Measurements from ENCODE around the gene USP3. TPM values are rescaled to one million over a fixed set of nuclear protein-coding genes. Genes with fewer than 3 reads are reported as not detected.
A peak's percentile ranks its signal among the peaks of the same experiment; 100 is the strongest.

Gene USP3
- total and polyA plus RNA-seq, 9 of the 15 experiments (the other 6 are each of a cell fraction or from before 2014, with no cell fraction given): 17.3 to 54.3 (median 34.8) TPM

GRCh38 chr15:63506537-63507035 lies 2.2 kb downstream of the USP3 start (continued):
- TF ChIP-seq NFATC3 (IDR thresholded peaks at IDR 0.05): no peak
- TF ChIP-seq ZNF347 (CRISPR knock-in tag; IDR thresholded peaks at IDR 0.05; ENCODE audit: low read depth): no peak
- no peak for TF ChIP-seq RFX1 (IDR thresholded peaks at IDR 0.05)
- TF ChIP-seq HBP1 (CRISPR knock-in tag; IDR thresholded peaks at IDR 0.05): no peak
- TF ChIP-seq ZFPM2 (CRISPR knock-in tag; IDR thresholded peaks at IDR 0.05): no peak
- no peak for TF ChIP-seq ERF (CRISPR knock-in tag; IDR thresholded peaks at IDR 0.05)
- no peak for TF ChIP-seq ZNF511 (CRISPR knock-in tag; IDR thresholded peaks at IDR 0.05)
- TF ChIP-seq ZC3H11A (IDR thresholded peaks at IDR 0.05; ENCODE audit: low read depth, low read length): no peak
- TF ChIP-seq RUNX1 (IDR thresholded peaks at IDR 0.05; ENCODE audit: low read depth): no peak
- TF ChIP-seq RBM25 (IDR thresholded peaks at IDR 0.05; ENCODE audit: low read depth, low read length, severe bottlenecking): no peak
- TF ChIP-seq RCOR1 (IDR thresholded peaks at IDR 0.05; ENCODE audit: borderline replicate concordance in 1 of 2, low read depth in 2 of 2, low read length in 2 of 2): no peak
- no peak for TF ChIP-seq ESRRB (CRISPR knock-in tag; IDR thresholded peaks at IDR 0.05; ENCODE audit: borderline replicate concordance)
- TF ChIP-seq HES1 (IDR thresholded peaks at IDR 0.05; ENCODE audit: low read depth): no peak
- TF ChIP-seq CTBP1 (IDR thresholded peaks at IDR 0.05; ENCODE audit: borderline replicate concordance): peak; percentile 27; the same call in 1 of the 2 replicates
- no peak for TF ChIP-seq PHF8 (IDR thresholded peaks at IDR 0.05; ENCODE audit: borderline replicate concordance, low read length)
- TF ChIP-seq TCF3 (CRISPR knock-in tag; IDR thresholded peaks at IDR 0.05): no peak
- no peak for TF ChIP-seq MYC (IDR thresholded peaks at IDR 0.05; ENCODE audit: low read depth, low read length)
- TF ChIP-seq MYC (CRISPR knock-in tag; IDR thresholded peaks at IDR 0.05; ENCODE audit: borderline replicate concordance, low read depth): no peak
- no peak for TF ChIP-seq ZNF408 (CRISPR knock-in tag; IDR thresholded peaks at IDR 0.05; ENCODE audit: low read depth)
- TF ChIP-seq CCAR2 (IDR thresholded peaks at IDR 0.05; ENCODE audit: low read depth, low read length): no peak
- TF ChIP-seq ZNF584 (CRISPR knock-in tag; IDR thresholded peaks at IDR 0.05; ENCODE audit: low read depth): 0 out of 2 replicates have a peak, but pooled peaks have one; percentile 11
- no peak for TF ChIP-seq SMARCA4 (IDR thresholded peaks at IDR 0.05)
- no peak for TF ChIP-seq ZNF41 (CRISPR knock-in tag; conservative IDR thresholded peaks at IDR 0.05)
- TF ChIP-seq FOXP4 (CRISPR knock-in tag; IDR thresholded peaks at IDR 0.05; ENCODE audit: borderline replicate concordance): no peak
- TF ChIP-seq TCF15 (CRISPR knock-in tag; IDR thresholded peaks at IDR 0.05): 0 out of 2 replicates have a peak, but pooled peaks have one; percentile 33
- TF ChIP-seq CEBPB (tag; IDR thresholded peaks at IDR 0.05): peak; percentile 95
- no peak for TF ChIP-seq FOXP1 (CRISPR knock-in tag; IDR thresholded peaks at IDR 0.05)

All from K562 (cell line).